IMR-90 (cell line): ENCODE measurements around the gene ZSCAN5A. TPM values are rescaled to one million over a fixed set of nuclear protein-coding genes. Genes with fewer than 3 reads are reported as not detected.

Experiments used
- ATAC-seq: fragments of 200-7000 bp; cut with Tn5 transposase; 2 replicates; pipeline ENCODE4 v1.9.1; 2020; ENCODE audit warnings: low read depth, mild to moderate bottlenecking, moderate library complexity
- BruUV-seq: library from RNA; stranded (reverse); fragments of 400-500 nt; replicated peaks from 2 replicates; lab custom pipeline; 2021; lab: Mats Ljungman, UMichigan
- CTCF ChIA-PET: fragments of 300-600 bp; formaldehyde crosslinking; extraction: SDS; loops from one replicate; lab custom pipeline; 2021; ENCODE audit warnings: antibody characterized with exemption; lab: Yijun Ruan, JAX
- POLR2A ChIA-PET: fragments of 300-600 bp; sonication (Branson Sonifier 250); formaldehyde crosslinking; loops from one replicate; lab custom pipeline; 2022; ENCODE audit warnings: antibody characterized with exemption; ENCODE audit not compliant: unreplicated experiment; lab: Charles Lee
- DNase-seq: peaks from one replicate; pipeline ENCODE4 v3.0.0; 2013
- H2AFZ ChIP-seq: replicated peaks from 2 replicates; pipeline ENCODE3; 2013; ENCODE audit warnings: low read length, mild to moderate bottlenecking; ENCODE audit not compliant: poor library complexity
- H2AK5ac ChIP-seq: 2 replicates; pipeline ENCODE4 v1.6.1; 2013; ENCODE audit warnings: low read depth, low read length, inconsistent platforms
- H2AK9ac ChIP-seq: replicated peaks from 2 replicates; pipeline ENCODE3; 2013; ENCODE audit warnings: mild to moderate bottlenecking, low read depth, low read length, moderate library complexity; ENCODE audit not compliant: poor library complexity
- H2BK120ac ChIP-seq: 2 replicates; pipeline ENCODE4 v1.6.1; 2013; ENCODE audit warnings: low read depth, low read length, inconsistent platforms
- H2BK15ac ChIP-seq: 3 replicates; pipeline ENCODE4 v1.6.1; 2013; ENCODE audit warnings: low read depth, low read length, inconsistent platforms
- H2BK20ac ChIP-seq: 2 replicates; pipeline ENCODE4 v1.6.1; 2013; ENCODE audit warnings: low read depth, mild to moderate bottlenecking, inconsistent platforms, low read length, moderate library complexity
- H2BK5ac ChIP-seq: 2 replicates; pipeline ENCODE4 v1.6.1; 2013; ENCODE audit warnings: mild to moderate bottlenecking, low read depth, low read length, inconsistent platforms; ENCODE audit not compliant: poor library complexity, severe bottlenecking
- H3K14ac ChIP-seq: replicated peaks from 2 replicates; pipeline ENCODE4 v1.6.1; 2013; ENCODE audit warnings: low read depth, low read length, inconsistent platforms
- H3K18ac ChIP-seq: 2 replicates; pipeline ENCODE4 v1.6.1; 2013; ENCODE audit warnings: low read depth, low read length, control low read depth
- H3K23ac ChIP-seq: 2 replicates; pipeline ENCODE4 v1.6.1; 2013; ENCODE audit warnings: low read depth, low read length, inconsistent platforms
- H3K27ac ChIP-seq: 2 replicates; pipeline ENCODE4 v1.5.1; 2013; ENCODE audit warnings: mild to moderate bottlenecking, control low read depth, low read length; ENCODE audit not compliant: insufficient read depth
- H3K27me3 ChIP-seq: 2 replicates; pipeline ENCODE4 v1.6.1; 2013; ENCODE audit warnings: low read length; ENCODE audit not compliant: control insufficient read depth, insufficient read depth
- H3K36me3 ChIP-seq: 2 replicates; pipeline ENCODE4 v1.6.1; 2013; ENCODE audit warnings: low read length, mixed read lengths; ENCODE audit not compliant: control insufficient read depth, insufficient read depth
- H3K4ac ChIP-seq: 2 replicates; pipeline ENCODE4 v1.6.1; 2013; ENCODE audit warnings: low read depth, low read length, inconsistent platforms
- H3K4me1 ChIP-seq: 2 replicates; pipeline ENCODE4 v1.6.1; 2013; ENCODE audit warnings: low read length, mixed read lengths; ENCODE audit not compliant: control insufficient read depth, insufficient read depth
- H3K4me2 ChIP-seq: 2 replicates; pipeline ENCODE4 v1.6.1; 2013; ENCODE audit warnings: low read depth, mild to moderate bottlenecking, control low read depth, low read length, moderate library complexity
- H3K4me3 ChIP-seq: 2 replicates; pipeline ENCODE4 v1.5.1; 2013; ENCODE audit warnings: low read depth, mild to moderate bottlenecking, control low read depth, low read length, moderate library complexity; ENCODE audit not compliant: insufficient read depth
- H3K56ac ChIP-seq: 2 replicates; pipeline ENCODE4 v1.6.1; 2013; ENCODE audit warnings: low read length, inconsistent platforms; ENCODE audit not compliant: insufficient read depth; ENCODE audit errors: extremely low read depth
- H3K79me1 ChIP-seq, 2 experiments: 2 replicates each; pipeline ENCODE4 v1.6.1; 2013; ENCODE audit warnings: low read length in 2 of 2, inconsistent platforms in 1 of 2, low read depth in 1 of 2
- H3K9ac ChIP-seq: 2 replicates; pipeline ENCODE4 v1.6.1; 2013; ENCODE audit warnings: low read depth, low read length, control low read depth
- H3K9me1 ChIP-seq: 2 replicates; pipeline ENCODE4 v1.6.1; 2013; ENCODE audit warnings: low read length, inconsistent platforms; ENCODE audit not compliant: insufficient read depth
- H3K9me3 ChIP-seq: 2 replicates; pipeline ENCODE4 v1.6.1; 2013; ENCODE audit warnings: low read length; ENCODE audit not compliant: control insufficient read depth, insufficient read depth
- H4K20me1 ChIP-seq: 2 replicates; pipeline ENCODE4 v1.6.1; 2013; ENCODE audit warnings: low read length, inconsistent platforms; ENCODE audit not compliant: insufficient read depth
- H4K5ac ChIP-seq: 2 replicates; pipeline ENCODE4 v1.6.1; 2013; ENCODE audit warnings: mild to moderate bottlenecking, low read depth, low read length, control low read depth
- H4K8ac ChIP-seq, 2 experiments: 2 replicates each; pipeline ENCODE4 v1.6.1; 2013; ENCODE audit warnings: low read depth in 2 of 2, low read length in 2 of 2, control low read depth in 1 of 2, inconsistent platforms in 1 of 2
- H4K91ac ChIP-seq: 2 replicates; pipeline ENCODE4 v1.6.1; 2013; ENCODE audit warnings: low read depth, low read length, inconsistent platforms; ENCODE audit not compliant: insufficient read depth
- BHLHE40 ChIP-seq: fragments of 150-350 bp; IDR thresholded peaks from 2 replicates; pipeline ENCODE4 v1.6.1; 2016; ENCODE audit warnings: mild to moderate bottlenecking, low read depth, low read length
- CEBPB ChIP-seq: IDR thresholded peaks from 2 replicates; pipeline ENCODE4 v1.6.1; 2012; ENCODE audit warnings: low read depth, low read length, improper control_type of control experiment
- CHD1 ChIP-seq: IDR thresholded peaks from 2 replicates; pipeline ENCODE4 v1.6.1; 2012; ENCODE audit warnings: low read depth, low read length, improper control_type of control experiment
- CTCF ChIP-seq: conservative IDR thresholded peaks from 2 replicates; pipeline ENCODE4 v1.5.1; 2012; ENCODE audit warnings: mild to moderate bottlenecking, low read depth, low read length, improper control_type of control experiment
- ELK1 ChIP-seq: fragments of 150-350 bp; IDR thresholded peaks from 2 replicates; pipeline ENCODE4 v1.6.1; 2016; ENCODE audit warnings: low read depth, mild to moderate bottlenecking, low read length, moderate library complexity, borderline replicate concordance
- FOS ChIP-seq: fragments of 150-350 bp; IDR thresholded peaks from 2 replicates; pipeline ENCODE4 v1.6.1; 2016; ENCODE audit warnings: low read depth, low read length
- MAFK ChIP-seq: IDR thresholded peaks from 2 replicates; pipeline ENCODE4 v1.6.1; 2012; ENCODE audit warnings: low read depth, low read length, improper control_type of control experiment
- MAZ ChIP-seq: IDR thresholded peaks from 2 replicates; pipeline ENCODE4 v1.6.1; 2012; ENCODE audit warnings: low read depth, mild to moderate bottlenecking, low read length, improper control_type of control experiment, moderate library complexity, borderline replicate concordance
- MXI1 ChIP-seq: IDR thresholded peaks from 2 replicates; pipeline ENCODE4 v1.6.1; 2012; ENCODE audit warnings: low read depth, mild to moderate bottlenecking, low read length, moderate library complexity, borderline replicate concordance
- NFE2L2 ChIP-seq: fragments of 150-350 bp; IDR thresholded peaks from 2 replicates; pipeline ENCODE4 v1.6.1; 2016; ENCODE audit warnings: low read depth, mild to moderate bottlenecking, low read length
- POLR2A ChIP-seq: IDR thresholded peaks from 2 replicates; pipeline ENCODE4 v1.6.1; 2012; ENCODE audit warnings: mild to moderate bottlenecking, low read depth, low read length
- RAD21 ChIP-seq: IDR thresholded peaks from 2 replicates; pipeline ENCODE4 v1.6.1; 2012; ENCODE audit warnings: low read length, improper control_type of control experiment
- RFX5 ChIP-seq: IDR thresholded peaks from 2 replicates; pipeline ENCODE4 v1.8.0; 2012; ENCODE audit warnings: low read depth, mild to moderate bottlenecking, low read length, moderate library complexity
- USF2 ChIP-seq: fragments of 150-350 bp; IDR thresholded peaks from 2 replicates; pipeline ENCODE4 v1.6.1; 2017; ENCODE audit warnings: mild to moderate bottlenecking, antibody characterized with exemption, low read length, low read depth
- WGBS, 2 experiments: methylation state at CpG; one replicate each; pipeline versions ENCODE4 v1.1.5 to v1.1.7; 2013; ENCODE audit warnings: missing lambda C conversion rate in 2 of 2; ENCODE audit not compliant: insufficient read length in 1 of 2; ENCODE audit errors: extremely low coverage in 2 of 2; 5-methylcytosine and 5-hydroxymethylcytosine counted together
- dilution Hi-C: fragments of 300-500 bp; cut with HindIII; formaldehyde crosslinking; loops from one replicate; pipeline ENCODE4 v1.14.3; 2018; ENCODE audit warnings: low sequenced_read_pairs; ENCODE audit not compliant: unreplicated experiment
- in situ Hi-C: fragments of 300-500 bp; cut with MboI; formaldehyde crosslinking; loops from 3 replicates; pipeline ENCODE4 v1.14.3; 2019; ENCODE audit warnings: low sequenced_read_pairs, inconsistent platforms, mixed read lengths
- intact Hi-C: fragments of 100-400 bp; cut with micrococcal nuclease; formaldehyde crosslinking; loops from 2 replicates; pipeline ENCODE4 v1.10.0; 2022
- polyA plus RNA-seq, 3 experiments: library from polyadenylated mRNA; depleted of rRNA; stranded (reverse); fragments of >200 nt; gene quantifications; 2 replicates each; pipeline ENCODE4 v1.2.3, GENCODE V29; 2012; ENCODE audit warnings: low replicate concordance in 1 of 3
- total RNA-seq: library from RNA; depleted of rRNA; stranded (reverse); fragments of >200 nt; gene quantifications from 2 replicates; pipeline ENCODE4 v1.2.3, GENCODE V29; 2012

The ZSCAN5A gene
- total and polyA plus RNA-seq, 2 of the 4 experiments (the other 2 are of a cell fraction) = 4.3 to 5.0 TPM

GRCh38 chr19:56174086-56174485, 140.6 kb downstream of the ZSCAN5A start:
- H3K9me1 ChIP-seq = no peaks in the 10 kb centered on the region
- no peak overlapping the region for H3K9ac ChIP-seq
- CTCF ChIA-PET = interaction anchor here (1.2 kb wide), 1 partner anchor 97 kb away, joined by 4 read pairs; no protein-coding TSS in a partner anchor
- no peaks in the 10 kb centered on the region for H3K9me3 ChIP-seq
- no TSS peak for BruUV-seq
- H4K5ac ChIP-seq = no peak overlapping the region
- DNase-seq (no peak), ATAC-seq (no peak)
- H2BK120ac ChIP-seq = no peak overlapping the region
- no peak overlapping the region for H2AFZ ChIP-seq
- no peak overlapping the region for H2BK15ac ChIP-seq
- no peak overlapping the region for H2AK9ac ChIP-seq
- dilution Hi-C loops (no loop called here), in situ Hi-C loops (no loop called here), intact Hi-C loops (loop anchor here (10.0 kb wide), 1 partner anchor 141 kb away; the partner anchor contains the start of gene ZSCAN5A)
- no peak overlapping the region for H2BK20ac ChIP-seq
- no peaks in the 10 kb centered on the region for H4K20me1 ChIP-seq
- H3K27ac ChIP-seq = no peak overlapping the region
- no peak overlapping the region for H2AK5ac ChIP-seq
- TF ChIP-seq BHLHE40 (no peak), USF2 (no peak), POLR2A (no peak), MAFK (no peak), RFX5 (no peak), CTCF (no peak), MXI1 (no peak), CEBPB (no peak), RAD21 (no peak), NFE2L2 (no peak), FOS (no peak), ELK1 (no peak), CHD1 (no peak), MAZ (no peak)
- H3K18ac ChIP-seq = no peak overlapping the region
- H4K8ac ChIP-seq = no peak overlapping the region
- H3K56ac ChIP-seq = no peak overlapping the region
- no peak overlapping the region for H3K4me3 ChIP-seq
- POLR2A ChIA-PET = no interaction called here
- no peak overlapping the region for H3K4ac ChIP-seq
- H3K27me3 ChIP-seq = peaks cover 9% of the 10 kb centered on the region; the same call in 1 of the 2 replicates
- no peaks in the 10 kb centered on the region for H3K36me3 ChIP-seq
- no peaks in the 10 kb centered on the region for H3K4me1 ChIP-seq
- H2BK5ac ChIP-seq = no peak overlapping the region
- H3K79me1 ChIP-seq = no peaks in the 10 kb centered on the region
- H3K14ac ChIP-seq = no peak overlapping the region
- no peak overlapping the region for H4K91ac ChIP-seq
- H3K23ac ChIP-seq = no peak overlapping the region
- WGBS, 2 experiments = 0% methylated on average over 3 of the region's 9 CpGs; no CpG with 5 or more reads in 1 of the 2 experiments
- no peak overlapping the region for H3K4me2 ChIP-seq
